ENCODE results near the gene STYXL1.

- TF ChIP-seq CTCF (IDR thresholded peaks at IDR 0.05) (no peak), POLR2A (IDR thresholded peaks at IDR 0.05) (no peak), POLR2AphosphoS5 (IDR thresholded peaks at IDR 0.05) (no peak)
Measured at GRCh38 chr7:75993689-75994387, 54.0 kb downstream of the STYXL1 start.

Measured in breast epithelium (tissue), 3 donors.